C1 segment of cervical spinal cord (tissue), 14 donors: ENCODE measurements around the gene CBX2.

Experiments
- DNase-seq, 14 donors: peaks; one replicate each; lab custom pipeline; 2025; lab: John Stamatoyannopoulos, UW

CBX2 gene

DNA sequence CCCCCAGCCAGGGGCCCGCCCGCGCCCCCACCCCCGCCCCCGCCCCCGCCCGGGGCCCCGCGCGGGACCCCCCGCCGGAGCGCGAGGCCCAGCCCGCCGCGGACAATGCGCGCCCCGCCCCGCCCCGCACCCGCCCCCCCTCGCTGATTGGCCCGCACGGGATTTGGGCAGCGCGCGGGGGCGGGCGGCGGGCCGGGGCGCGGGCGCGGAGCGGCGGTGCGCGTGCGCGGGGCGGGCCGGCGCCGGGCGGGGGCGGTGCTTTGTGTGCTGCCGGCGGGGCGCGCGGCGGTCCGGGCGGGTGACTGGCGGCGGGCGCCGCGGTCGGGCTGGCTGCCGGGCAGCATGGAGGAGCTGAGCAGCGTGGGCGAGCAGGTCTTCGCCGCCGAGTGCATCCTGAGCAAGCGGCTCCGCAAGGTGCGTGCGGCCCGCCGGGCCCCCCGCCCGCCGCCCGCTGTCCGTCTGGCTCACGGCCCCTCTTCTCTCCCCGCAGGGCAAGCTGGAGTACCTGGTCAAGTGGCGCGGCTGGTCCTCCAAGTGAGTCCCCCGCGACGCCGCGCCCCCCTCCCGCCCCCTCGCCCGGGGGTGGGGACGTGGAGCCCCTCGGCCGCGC lies at the start of gene CBX2:
Gene CBX2, plus strand, starts transcription at position 255 of the 610 bp plus-strand sequence. Its CDS starts 88 bp downstream, at position 343.
- DNase-seq: peak in 12 of 14 donors; percentile 20 to 85 (median 60)

DNA sequence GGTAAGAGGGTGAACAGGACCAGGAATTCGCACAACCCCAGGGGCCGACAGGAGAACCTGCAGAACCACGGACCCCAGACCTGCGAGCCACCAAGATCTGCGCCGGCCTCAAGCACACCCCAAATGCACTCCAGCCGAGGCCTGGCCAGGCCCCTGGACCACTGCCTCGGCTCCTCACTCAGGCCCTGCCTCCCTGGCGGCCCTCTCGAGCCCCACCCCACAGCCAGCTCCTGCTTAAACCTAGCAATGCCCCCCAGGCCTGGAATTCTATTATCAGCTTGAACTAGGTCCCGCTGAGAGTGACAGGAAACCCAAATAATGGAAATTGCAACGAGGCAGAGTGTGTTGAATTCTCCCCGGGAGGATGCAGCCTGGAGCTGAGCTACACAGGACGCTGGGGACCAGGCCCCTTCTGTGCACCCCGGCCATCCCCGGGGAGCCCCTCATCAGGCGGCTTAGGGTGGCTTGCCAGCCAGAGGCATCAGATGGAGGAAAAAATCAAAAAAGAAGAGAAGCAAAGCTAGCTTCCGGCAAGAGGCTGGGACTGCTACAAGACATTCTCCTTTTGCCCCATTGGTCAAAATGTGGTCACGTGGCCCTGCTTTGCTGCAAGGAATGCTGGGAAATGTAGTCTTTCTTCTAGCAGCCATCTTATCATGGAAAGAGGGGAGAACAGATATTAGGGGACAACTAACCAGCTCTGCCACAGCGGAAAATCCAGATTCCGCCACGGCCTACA lies 49.6 kb upstream of the CBX2 start:
- DNase-seq: peak; percentile 13 to 91 (median 80)

DNA sequence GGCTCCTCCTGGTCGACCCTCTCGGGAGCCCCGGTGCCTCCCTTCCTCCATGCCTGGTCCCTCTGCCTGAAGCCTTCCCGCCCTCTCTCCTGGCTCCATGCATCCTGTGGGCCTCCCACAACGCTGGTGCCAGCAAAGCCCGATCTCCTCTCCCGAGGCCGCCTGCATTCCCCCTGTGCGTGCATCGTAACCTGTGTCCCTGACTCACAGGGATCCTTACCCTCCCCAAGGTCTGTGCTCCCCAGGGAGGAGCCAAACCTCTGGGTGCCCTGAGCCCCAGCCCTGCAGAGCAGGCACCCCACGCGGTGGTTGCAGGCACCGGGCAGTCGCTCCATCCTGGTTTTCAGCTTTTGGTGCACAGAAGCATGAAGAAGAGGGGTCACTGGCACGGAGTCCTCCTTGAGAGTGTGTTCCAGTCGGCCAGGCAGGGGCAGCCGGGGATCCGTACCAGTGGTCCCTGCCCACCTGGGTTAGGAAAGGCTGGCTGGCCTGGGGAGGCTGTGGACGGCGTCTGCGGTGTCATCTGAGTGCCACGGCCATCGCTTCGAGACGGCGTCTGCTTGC lies 49.0 kb upstream of the CBX2 start:
- DNase-seq: no peak

DNA sequence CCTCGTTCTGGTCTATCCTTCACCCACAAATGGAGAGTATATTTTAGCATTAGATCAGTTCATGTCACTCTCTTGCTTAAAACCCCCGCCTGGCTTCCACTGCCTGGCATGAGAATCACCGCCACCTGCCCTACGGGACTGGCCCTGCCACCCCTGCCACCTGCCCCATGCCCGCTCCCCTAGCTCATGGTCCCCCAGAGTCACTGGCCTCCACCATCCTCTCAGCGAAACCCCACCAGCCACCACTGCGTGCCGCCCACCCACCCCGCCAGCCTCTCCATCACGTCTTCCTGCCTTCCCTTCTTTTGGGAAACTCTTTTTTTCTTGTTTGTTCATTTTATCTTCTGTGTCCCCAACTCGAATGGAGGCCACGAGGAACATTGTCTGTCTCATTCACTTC lies 48.2 kb upstream of the CBX2 start:
- DNase-seq: no peak

DNA sequence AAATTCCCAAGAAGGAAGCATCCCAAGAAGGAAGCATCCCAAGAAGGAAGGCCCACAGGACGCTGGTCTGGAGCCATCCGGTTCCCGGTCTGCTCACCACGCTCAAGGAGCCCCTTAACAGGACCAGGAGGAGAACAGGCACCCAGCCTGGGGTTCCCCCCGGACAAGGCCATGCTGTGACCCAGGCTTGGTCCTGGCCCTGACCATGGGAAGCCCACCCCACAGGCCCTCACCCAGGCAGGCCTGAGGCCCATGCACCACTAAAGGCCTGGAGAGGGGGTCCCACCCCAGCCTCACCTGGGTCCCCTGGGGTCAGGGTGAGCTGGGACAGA lies 47.5 kb upstream of the CBX2 start:
- DNase-seq: no peak

DNA sequence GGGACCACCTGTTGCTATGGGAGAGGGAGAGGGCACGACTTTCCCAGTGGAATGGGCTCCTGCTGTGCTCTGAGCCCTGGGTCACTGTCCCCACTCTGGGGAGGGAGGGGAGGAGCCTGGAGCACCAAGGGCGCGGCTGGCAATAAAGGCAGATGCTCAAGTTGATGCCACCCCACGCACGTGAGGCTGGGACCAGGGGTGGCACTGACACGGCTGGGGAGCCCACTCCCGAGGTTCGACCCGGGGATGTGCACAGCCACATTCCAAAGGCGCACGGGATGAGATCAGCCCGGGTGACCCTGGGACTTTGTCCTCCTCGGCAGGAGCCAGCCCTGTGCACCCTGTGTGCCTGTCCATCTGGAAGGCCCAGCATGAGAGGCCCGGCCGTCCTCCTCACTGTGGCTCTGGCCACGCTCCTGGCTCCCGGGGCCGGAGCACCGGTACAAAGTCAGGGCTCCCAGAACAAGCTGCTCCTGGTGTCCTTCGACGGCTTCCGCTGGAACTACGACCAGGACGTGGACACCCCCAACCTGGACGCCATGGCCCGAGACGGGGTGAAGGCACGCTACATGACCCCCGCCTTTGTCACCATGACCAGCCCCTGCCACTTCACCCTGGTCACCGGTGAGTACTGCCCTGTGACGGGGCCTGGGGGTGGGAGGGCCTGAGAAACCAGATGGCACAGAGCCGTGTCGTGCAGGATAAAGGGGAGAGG lies 47.0 kb upstream of the CBX2 start, which contains the start of gene ENPP7:
Gene ENPP7, plus strand, starts transcription at position 175 of the 715 bp plus-strand sequence. Its CDS starts 197 bp downstream, at position 372.
- no peak for DNase-seq

DNA sequence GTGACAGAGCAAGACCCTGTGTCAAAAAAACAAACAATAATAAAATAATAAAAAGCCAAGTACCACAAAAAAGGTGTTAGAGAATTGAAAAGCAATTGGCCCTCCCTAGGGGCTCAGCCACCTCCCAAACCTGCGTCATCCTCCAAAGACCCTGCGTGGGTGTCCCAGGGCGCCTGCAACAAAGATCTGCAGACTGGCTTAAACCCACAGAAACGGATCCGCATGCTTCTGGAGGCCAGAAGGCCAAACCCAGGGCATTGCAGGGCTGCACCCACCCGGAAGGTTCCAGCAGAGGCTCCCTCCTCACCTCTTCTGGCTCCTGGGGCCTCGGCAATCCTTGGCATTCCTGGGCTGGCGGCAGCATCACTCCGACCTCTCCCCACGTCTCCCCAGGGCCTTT lies 45.7 kb upstream of the CBX2 start:
- DNase-seq: no peak

DNA sequence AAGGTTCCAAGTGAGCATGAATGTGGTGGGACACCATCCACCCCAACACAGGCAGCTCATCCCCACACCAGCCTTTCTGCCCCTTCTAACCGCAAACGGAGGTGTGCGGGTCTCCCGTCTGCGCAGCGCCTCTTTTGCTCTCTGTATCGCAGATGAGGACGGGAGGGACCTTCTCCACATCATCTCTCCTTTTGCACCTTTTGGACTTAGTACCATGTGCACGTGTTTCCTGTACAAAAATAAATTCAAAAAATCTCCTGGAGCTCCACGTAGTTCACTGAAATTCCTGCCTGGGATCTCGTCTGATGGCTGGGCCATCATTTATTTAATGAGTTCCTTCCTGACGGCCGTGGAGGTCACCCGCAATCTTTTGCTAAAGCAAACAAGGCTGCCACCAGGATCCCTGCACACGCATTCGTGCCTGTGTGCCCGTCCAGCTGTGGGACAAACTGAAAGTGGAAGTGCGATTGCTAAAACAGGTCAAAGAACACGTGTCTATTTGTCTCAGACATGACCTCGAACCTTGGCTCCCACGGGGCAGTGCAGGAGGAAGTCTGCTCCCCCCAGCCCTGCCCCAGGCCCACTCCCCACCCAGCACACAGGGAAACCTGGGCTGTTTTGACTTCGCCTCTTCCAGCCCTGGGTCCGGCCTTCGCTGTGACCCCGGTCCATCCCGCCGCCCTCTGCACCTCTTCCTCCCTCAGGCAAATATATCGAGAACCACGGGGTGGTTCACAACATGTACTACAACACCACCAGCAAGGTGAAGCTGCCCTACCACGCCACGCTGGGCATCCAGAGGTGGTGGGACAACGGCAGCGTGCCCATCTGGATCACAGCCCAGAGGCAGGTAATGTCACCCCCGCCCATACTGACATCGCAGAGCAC lies 44.9 kb upstream of the CBX2 start:
- peak in 4 of 14 donors; percentile 10 to 33 (median 14) for DNase-seq

DNA sequence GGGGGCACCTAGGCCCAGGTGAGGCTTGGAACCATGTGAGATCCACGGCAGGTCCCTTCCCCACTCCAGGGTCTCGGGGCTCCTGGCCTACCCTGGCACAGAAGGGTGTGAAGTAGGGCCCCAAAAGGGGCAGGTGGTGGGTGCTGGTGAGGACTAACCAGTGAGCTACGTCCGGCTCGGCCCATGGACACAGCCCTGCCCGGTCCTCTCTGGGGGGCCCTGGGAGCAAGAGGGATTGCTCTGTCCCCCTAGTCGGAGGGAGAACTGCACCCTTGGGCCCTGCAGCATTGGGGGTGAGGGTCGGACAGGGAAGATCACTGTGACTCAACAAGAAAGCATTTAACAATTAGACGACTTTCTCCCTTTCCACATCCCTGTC lies 44.3 kb upstream of the CBX2 start:
- no peak for DNase-seq

DNA sequence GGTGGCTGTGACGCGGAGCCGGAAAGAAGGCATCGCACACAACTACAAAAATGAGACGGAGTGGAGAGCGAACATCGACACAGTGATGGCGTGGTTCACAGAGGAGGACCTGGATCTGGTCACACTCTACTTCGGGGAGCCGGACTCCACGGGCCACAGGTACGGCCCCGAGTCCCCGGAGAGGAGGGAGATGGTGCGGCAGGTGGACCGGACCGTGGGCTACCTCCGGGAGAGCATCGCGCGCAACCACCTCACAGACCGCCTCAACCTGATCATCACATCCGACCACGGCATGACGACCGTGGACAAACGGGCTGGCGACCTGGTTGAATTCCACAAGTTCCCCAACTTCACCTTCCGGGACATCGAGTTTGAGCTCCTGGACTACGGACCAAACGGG lies 42.9 kb upstream of the CBX2 start:
- DNase-seq: no peak

DNA sequence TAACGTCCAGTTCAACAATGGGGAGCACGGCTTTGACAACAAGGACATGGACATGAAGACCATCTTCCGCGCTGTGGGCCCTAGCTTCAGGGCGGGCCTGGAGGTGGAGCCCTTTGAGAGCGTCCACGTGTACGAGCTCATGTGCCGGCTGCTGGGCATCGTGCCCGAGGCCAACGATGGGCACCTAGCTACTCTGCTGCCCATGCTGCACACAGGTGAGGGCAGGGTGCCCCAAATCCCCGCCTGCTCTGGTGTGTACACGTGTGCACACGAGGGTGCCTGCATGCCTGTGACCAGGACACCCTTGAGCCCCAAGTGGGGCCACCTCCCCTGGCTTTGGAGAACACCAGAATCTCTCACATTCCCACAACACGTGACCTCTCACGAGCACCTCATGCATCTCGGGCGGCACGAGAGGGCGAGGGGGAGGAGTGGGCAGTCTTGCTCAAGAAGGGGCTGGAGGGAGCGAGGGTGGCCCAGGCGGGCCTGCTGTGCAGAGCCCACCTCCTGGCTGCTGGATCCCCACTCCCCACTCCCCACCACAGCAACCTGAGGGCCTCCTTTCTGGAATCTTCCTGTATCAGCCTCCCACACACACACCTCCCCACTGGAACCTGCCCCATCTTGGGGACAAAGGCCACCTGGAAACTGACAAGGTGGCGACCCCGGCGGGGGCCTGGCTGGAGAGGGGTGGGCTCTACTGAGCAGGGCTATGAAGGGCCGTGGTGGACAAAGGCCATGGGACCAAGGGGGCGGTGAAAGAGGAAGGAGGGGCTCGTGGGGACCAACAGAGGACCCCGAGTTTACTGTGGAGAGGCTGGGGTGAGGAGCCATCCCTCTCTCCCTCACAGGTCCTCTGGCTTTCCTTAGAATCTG lies 40.7 kb upstream of the CBX2 start:
- no peak for DNase-seq

DNA sequence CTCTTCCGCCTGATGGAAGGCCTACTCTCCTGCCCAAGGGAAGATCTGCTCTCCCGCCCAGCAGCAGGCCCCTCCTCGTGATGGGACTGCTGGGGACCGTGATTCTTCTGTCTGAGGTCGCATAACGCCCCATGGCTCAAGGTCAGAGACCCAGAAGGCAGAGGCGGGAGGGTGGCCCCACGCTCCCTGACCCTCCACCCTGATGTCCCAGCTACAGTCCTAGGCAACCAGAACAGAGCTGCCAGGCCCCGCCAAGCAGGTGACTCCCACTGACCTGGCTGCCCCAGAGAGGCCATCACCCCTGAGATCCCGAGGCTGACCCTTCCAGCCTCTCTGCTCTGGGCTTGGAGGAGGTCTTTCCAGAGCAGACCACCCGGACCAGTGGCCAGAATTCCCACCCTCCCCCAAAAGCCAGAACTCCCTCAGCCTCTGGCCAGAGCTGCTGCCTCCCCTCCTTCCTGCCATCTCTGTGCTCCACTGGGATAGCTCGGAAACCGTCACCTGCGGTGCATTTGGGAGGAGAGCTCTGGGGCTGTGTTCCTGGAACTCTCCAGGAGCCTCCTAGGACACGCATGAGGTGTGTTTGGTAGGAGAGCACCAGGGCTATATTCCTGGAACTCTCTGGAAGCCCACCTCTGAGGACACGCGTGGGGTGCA lies 39.9 kb upstream of the CBX2 start:
- no peak for DNase-seq

DNA sequence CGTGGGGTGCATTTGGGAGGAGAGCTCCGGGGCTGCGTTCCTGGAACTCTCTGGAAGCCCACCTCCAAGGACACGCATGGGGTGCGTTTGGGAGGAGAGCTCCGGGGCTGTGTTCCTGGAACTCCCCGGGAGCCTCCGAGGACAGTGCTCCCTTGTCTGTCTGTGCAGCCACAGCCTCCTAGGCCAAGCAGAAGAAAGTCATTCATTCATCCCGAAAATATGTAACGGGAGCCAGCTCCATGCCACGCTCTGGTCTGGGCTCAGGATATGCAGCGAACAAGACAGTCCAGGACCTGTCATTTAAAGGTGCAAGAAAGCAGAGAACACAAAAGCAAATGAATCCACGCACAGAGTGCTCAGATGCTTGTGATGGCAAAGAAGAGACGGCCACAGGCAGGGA lies 39.3 kb upstream of the CBX2 start:
- DNase-seq: no peak

DNA sequence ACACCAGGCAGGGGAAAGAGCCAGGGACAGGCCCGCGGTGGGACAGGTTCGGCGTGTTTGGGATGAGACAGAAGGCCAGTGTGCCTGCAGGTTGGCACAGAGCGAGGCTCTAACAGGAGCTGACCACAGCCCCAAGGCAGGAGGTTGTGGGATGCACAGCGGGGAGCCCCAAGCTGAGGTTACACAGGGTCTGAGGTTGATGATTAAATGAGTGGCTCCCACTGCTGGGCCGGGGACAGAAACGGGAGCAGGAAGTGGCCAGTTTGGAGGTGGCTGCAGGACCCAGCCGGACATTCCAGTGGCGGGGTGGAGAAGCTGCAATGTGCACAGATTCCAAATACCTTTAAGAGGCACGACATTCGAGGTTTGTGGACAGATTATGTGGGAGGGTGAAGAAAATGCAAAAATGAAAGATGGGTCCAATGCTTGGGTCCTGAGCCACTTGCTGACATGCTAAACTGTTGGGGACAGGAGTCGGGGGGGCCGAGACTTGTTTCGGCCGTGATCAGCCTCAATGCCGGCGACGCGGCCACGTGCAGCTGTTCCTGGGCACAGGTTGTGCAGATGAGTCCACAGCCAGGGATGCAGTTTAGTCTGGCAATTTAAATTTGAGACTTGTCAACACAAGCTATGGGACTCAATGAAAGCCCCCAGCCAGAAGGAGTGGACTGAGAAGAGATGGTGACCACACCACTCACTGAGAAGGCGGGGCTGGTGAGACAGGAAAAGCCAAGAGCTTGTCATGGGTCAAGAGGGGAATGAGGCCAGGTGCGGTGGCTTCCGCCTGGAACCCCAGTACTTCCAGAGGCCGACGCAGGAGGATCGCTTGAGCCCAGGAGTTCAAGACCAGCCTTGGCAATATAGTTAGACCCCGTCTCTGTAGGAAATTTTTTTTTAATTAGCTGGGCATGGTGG lies 38.5 kb upstream of the CBX2 start:
- DNase-seq: no peak

DNA sequence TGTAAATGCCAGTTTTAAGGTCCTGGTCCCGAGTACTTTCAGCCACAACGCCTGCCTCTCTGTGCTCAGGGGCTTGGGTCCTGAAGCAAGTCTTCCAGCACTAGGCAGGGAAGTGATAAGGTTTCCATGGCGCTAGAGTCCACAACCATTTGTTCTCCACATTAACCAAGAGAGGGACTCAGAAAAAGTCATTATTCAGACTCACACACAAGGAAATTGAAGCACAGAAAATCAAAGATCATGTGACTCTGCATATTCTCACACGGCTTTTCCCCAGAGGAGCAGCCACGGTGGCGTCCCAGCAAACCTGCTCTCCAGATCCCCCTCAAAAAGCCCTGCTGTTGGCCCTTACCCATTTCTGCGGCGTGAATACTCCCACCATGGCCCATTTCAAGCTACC lies 37.5 kb upstream of the CBX2 start:
- no peak for DNase-seq

DNA sequence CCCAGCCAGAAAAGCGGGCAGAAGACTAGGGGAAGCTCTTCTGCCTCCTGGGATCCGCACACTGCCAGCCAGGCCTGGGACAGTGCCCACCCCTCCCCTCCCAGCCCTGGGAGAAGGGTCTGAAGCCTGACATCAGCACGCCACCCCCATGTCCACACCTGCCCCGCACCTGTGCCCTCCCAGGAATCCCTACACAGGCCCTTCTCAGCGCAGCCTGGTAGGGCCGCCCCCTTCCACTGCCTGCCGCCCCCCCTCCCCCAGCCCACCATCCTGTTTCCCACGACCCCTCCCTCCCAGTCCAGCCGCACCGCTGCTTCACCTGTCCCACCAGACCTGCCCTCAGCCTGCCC lies 36.6 kb upstream of the CBX2 start:
- no peak for DNase-seq

DNA sequence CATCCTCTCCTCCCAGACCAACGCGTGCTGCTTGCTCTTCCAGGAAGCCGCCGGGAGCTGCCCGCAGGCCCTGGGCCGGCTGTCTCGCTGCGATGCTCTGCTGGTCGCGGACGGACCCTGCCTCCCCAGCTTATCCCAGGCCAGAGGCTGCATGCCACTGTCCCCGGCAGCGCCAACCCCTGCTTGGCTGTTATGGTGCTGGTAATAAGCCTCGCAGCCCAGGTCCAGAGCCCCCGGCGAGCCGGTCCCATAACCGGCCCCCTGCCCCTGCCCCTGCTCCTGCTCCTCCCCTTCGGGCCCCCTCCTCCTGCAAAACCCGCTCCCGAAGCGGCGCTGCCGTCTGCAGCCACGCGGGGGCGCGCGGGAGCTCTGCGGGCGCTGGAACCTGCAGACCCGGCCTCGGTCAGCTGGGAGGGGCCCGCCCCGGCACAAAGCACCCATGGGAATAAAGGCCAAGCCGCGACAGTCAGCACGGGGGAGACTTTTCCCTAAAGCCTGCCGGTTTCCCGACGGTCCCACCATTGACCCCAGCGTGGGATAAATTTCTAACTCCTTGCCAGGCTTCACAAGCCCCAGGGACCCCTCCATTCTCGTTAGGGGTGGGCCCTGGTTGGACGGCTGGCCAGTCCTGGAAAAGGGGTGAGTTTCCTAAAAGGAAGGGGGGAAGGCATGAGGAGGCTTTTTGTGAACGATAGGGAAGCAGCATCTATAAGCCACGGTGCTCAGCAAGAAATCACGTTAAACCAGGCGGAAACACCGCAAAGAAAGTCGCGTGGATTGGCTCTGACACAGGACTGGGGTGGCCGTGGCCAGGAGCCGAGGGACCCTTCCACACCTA lies 36.0 kb upstream of the CBX2 start:
- DNase-seq: peak in 11 of 14 donors; percentile 6 to 74 (median 33)

DNA sequence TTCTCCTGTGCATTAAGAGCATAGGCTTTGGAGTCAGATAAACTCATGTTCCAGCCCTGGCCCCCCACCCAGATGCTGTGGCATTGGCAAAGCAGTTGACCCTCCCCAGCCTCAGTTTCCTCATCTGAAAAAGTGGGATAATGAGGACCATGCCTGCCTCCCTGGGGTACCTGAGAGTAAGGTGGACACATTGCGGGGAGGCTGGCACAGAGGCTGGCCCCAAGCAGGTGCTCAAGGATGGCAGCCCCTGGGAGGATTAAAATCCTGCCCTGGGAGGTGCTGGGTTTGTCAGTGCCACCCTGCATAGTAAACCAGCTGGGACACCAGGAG lies 35.4 kb upstream of the CBX2 start:
- DNase-seq: no peak
